PC-9 (cell line): Measurements from ENCODE around the gene EHD2. TPM values are rescaled to one million over a fixed set of nuclear protein-coding genes. Genes with fewer than 3 reads are reported as not detected.

ENCODE experiments used
- BruUV-seq: library from RNA; stranded (reverse); fragments of 400-500 nt; replicated peaks from 2 replicates; lab custom pipeline; 2021; lab: Mats Ljungman, UMichigan
- CTCF ChIA-PET: fragments of 300-600 bp; sonication (Branson Sonifier 250); formaldehyde crosslinking; loops from one replicate; lab custom pipeline; 2022; ENCODE audit warnings: antibody characterized with exemption; lab: Charles Lee
- POLR2A ChIA-PET: fragments of 300-600 bp; sonication (Branson Sonifier 250); formaldehyde crosslinking; loops from one replicate; lab custom pipeline; 2022; ENCODE audit warnings: antibody characterized with exemption; ENCODE audit not compliant: unreplicated experiment; lab: Charles Lee
- DNase-seq, 2 experiments: peaks; one replicate each; pipeline versions ENCODE4 v3.0.0 to v3.0.0-alpha.2; 2015 to 2022; ENCODE audit warnings: mixed read lengths in 1 of 2
- H2AFZ ChIP-seq: fragments of 200-600 bp; sonication (generic); 2 replicates; pipeline ENCODE4 v1.8.1; 2017; ENCODE audit warnings: antibody characterized with exemption
- H3F3A ChIP-seq: fragments of 200-600 bp; sonication (generic); 2 replicates; pipeline ENCODE4 v1.8.1; 2017; ENCODE audit warnings: antibody characterized with exemption, mild to moderate bottlenecking, low read depth; ENCODE audit not compliant: insufficient read depth
- H3K27ac ChIP-seq: fragments of 200-600 bp; sonication (generic); 2 replicates; pipeline ENCODE4 v1.6.1; 2016; ENCODE audit warnings: mixed run types
- H3K27me3 ChIP-seq: fragments of 200-600 bp; sonication (generic); 2 replicates; pipeline ENCODE4 v1.6.1; 2016; ENCODE audit warnings: low read depth, mixed run types; ENCODE audit not compliant: insufficient read depth
- H3K36me3 ChIP-seq: fragments of 200-600 bp; sonication (generic); 2 replicates; pipeline ENCODE4 v1.6.1; 2016; ENCODE audit warnings: low read depth, mixed run types
- H3K4me1 ChIP-seq: fragments of 200-600 bp; sonication (generic); replicated peaks from 2 replicates; pipeline ENCODE4 v1.6.1; 2016; ENCODE audit warnings: mixed run types; ENCODE audit not compliant: insufficient read depth
- H3K4me2 ChIP-seq: fragments of 200-600 bp; sonication (generic); 2 replicates; pipeline ENCODE4 v1.6.1; 2017; ENCODE audit warnings: mixed run types
- H3K4me3 ChIP-seq: fragments of 200-600 bp; sonication (generic); 2 replicates; pipeline ENCODE4 v1.6.1; 2016; ENCODE audit warnings: mixed run types
- H3K79me2 ChIP-seq: fragments of 200-600 bp; sonication (generic); 2 replicates; pipeline ENCODE4 v1.6.1; 2017; ENCODE audit warnings: low read depth, mixed run types
- H3K9me2 ChIP-seq: fragments of 200-600 bp; sonication (generic); 2 replicates; pipeline ENCODE4 v1.8.1; 2017; ENCODE audit warnings: mild to moderate bottlenecking; ENCODE audit not compliant: insufficient read depth
- H3K9me3 ChIP-seq: fragments of 200-600 bp; sonication (generic); 2 replicates; pipeline ENCODE4 v1.8.1; 2016; ENCODE audit warnings: low read depth; ENCODE audit not compliant: insufficient read depth
- H4K20me1 ChIP-seq: fragments of 200-600 bp; sonication (generic); 2 replicates; pipeline ENCODE4 v1.8.1; 2017; ENCODE audit not compliant: insufficient read depth
- EZH2 ChIP-seq: fragments of 200-600 bp; sonication (generic); IDR thresholded peaks from 2 replicates; pipeline ENCODE4 v1.8.0; 2017; ENCODE audit warnings: antibody characterized with exemption, low read depth
- intact Hi-C: fragments of 100-400 bp; cut with micrococcal nuclease; formaldehyde crosslinking; loops from one replicate; pipeline ENCODE4 v1.10.0; 2022; ENCODE audit not compliant: unreplicated experiment
- total RNA-seq: library from RNA; stranded (reverse); gene quantifications from 2 replicates; pipeline ENCODE4 v1.2.3, GENCODE V29; 2021
- TF ChIP-seq, protein P1 (sequence below): fragments of 200-600 bp; sonication (generic); conservative IDR thresholded peaks from 2 replicates; pipeline ENCODE4 v1.6.1; 2017; ENCODE audit warnings: mixed run types, antibody characterized with exemption, mild to moderate bottlenecking, moderate library complexity

The EHD2 gene
- total RNA-seq, 1 experiment from 2014 or later: 25.6 TPM

DNA sequence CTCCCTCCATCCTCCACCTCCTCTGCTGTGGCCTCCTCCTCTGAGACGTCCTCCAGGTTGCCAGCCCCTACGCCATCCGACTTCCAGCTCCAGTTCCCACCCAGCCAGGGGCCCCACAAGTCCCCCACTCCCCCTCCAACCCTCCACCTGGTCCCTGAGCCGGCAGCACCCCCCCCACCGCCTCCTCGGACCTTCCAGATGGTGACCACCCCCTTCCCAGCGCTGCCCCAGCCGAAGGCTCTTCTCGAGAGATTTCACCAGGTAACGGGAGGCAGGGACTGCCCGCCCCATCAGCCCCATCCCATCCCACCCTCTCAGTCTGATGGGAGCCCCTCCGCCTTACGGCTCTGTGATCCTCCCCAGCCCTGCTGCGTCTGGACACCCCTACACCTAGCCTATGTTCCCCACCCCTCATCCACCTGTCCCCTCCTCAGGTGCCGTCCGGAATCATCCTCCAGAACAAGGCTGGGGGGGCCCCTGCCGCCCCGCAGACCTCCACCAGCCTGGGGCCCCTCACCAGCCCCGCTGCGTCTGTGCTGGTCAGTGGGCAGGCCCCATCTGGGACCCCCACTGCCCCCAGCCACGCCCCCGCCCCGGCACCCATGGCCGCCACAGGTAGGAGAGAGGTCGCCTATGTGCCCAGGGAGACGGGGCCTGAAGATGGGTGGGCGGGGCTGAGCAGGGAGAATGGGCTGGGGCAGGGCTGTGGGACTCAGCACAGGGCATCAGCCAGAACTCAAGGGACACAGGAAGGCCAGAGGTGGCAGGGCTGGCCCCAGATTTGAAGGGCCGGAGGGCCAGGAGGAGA is 18.6 kb upstream of the EHD2 start:
- intact Hi-C loops: no loop called here
- ChIA-PET POLR2A (no interaction called here), CTCF (no interaction called here)
- Histone ChIP-seq H3K4me3 (no peak overlapping the region), H3K27ac (no peak overlapping the region), H3K9me2 (no peaks in the 10 kb centered on the region), H3F3A (peaks cover 16% of the 10 kb centered on the region; the same call in 1 of the 2 replicates), H2AFZ (no peak overlapping the region), H3K4me2 (no peak overlapping the region), H3K36me3 (no peaks in the 10 kb centered on the region), H3K9me3 (no peaks in the 10 kb centered on the region), H3K4me1 (no peaks in the 10 kb centered on the region), H4K20me1 (peaks cover 5% of the 10 kb centered on the region; the same call in 1 of the 2 replicates), H3K27me3 (no peaks in the 10 kb centered on the region), H3K79me2 (no peaks in the 10 kb centered on the region)
- no TSS peak for BruUV-seq
- TF ChIP-seq, protein P1, sequence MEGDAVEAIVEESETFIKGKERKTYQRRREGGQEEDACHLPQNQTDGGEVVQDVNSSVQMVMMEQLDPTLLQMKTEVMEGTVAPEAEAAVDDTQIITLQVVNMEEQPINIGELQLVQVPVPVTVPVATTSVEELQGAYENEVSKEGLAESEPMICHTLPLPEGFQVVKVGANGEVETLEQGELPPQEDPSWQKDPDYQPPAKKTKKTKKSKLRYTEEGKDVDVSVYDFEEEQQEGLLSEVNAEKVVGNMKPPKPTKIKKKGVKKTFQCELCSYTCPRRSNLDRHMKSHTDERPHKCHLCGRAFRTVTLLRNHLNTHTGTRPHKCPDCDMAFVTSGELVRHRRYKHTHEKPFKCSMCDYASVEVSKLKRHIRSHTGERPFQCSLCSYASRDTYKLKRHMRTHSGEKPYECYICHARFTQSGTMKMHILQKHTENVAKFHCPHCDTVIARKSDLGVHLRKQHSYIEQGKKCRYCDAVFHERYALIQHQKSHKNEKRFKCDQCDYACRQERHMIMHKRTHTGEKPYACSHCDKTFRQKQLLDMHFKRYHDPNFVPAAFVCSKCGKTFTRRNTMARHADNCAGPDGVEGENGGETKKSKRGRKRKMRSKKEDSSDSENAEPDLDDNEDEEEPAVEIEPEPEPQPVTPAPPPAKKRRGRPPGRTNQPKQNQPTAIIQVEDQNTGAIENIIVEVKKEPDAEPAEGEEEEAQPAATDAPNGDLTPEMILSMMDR: no peak
- TF ChIP-seq EZH2: no peak
- no peak for DNase-seq

DNA sequence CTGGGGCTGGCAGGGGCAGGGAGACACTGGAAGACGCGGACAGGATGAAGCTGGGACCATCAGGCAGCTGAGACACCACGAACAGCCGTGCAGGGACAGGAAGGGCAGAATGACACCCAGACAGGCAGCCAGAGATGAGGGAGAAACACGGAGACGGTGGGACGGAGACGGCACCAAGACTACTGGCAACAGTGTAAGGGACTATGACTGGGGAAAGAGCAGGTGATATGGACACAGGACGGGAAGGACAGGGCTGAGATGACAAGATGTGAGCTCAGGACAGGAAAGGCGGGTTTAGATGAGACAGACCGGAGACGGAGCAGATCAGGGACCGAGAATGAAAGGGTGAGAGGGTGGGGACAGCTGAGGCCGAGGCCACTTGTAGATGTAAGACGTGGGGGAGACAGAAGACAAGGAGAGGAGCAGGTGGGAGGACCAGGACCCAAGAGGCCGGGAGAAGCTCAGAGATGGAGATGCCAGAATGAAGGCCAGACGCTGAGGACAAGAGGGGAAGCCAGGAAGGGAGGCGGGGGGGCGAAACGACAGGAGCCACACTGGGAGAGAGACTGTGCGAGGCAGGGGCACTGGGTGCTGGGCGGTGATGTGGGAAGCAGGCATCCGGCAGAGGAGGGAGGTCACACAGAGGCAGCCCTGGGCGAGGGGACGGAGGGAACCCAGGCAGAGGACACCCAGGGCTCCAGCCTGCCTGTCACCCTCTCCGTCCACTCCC is 17.5 kb upstream of the EHD2 start:
- TF ChIP-seq, protein P1: no peak
- TF ChIP-seq EZH2: no peak
- Histone ChIP-seq H3K4me2 (no peak overlapping the region), H4K20me1 (peaks cover 5% of the 10 kb centered on the region; the same call in 1 of the 2 replicates), H3K4me3 (no peak overlapping the region), H3K79me2 (no peaks in the 10 kb centered on the region), H3F3A (peaks cover 11% of the 10 kb centered on the region; the same call in 1 of the 2 replicates), H3K4me1 (no peaks in the 10 kb centered on the region), H2AFZ (no peak overlapping the region), H3K27me3 (no peaks in the 10 kb centered on the region), H3K36me3 (no peaks in the 10 kb centered on the region), H3K9me3 (no peaks in the 10 kb centered on the region), H3K27ac (no peak overlapping the region), H3K9me2 (no peaks in the 10 kb centered on the region)
- CTCF ChIA-PET: interaction anchor here (0.5 kb wide), 1 partner anchor 142 kb away, joined by 8 read pairs; no protein-coding TSS in a partner anchor
- no peak for DNase-seq
- intact Hi-C loops: no loop called here
- POLR2A ChIA-PET: interaction anchor here (0.6 kb wide), 1 partner anchor 148 kb away, joined by 3 read pairs; no protein-coding TSS in a partner anchor
- no TSS peak for BruUV-seq

DNA sequence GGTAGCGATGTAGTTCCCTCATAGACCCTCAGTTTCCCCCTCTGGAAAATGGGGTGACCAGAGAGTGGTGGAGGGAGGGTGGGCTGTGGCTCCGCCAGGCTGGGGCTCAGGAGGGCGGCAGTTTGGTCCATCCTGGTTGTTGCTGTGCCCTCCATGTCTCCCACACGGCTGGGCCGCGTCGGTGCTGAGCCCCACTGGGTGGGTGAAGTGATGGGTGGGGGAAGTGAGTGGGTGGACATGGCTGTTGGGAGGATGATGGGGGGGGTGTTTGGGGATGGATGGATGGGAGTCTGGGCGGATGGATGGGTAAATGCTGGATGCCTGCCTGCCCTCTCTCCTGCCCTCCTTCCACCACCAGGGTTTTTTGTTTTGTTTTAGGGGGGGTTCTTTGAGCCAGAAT is 16.6 kb upstream of the EHD2 start:
- intact Hi-C loops: no loop called here
- Histone ChIP-seq H3K27me3 (no peaks in the 10 kb centered on the region), H3F3A (peaks cover 11% of the 10 kb centered on the region; the same call in 1 of the 2 replicates), H3K27ac (no peak overlapping the region), H2AFZ (no peak overlapping the region), H3K9me3 (no peaks in the 10 kb centered on the region), H3K36me3 (no peaks in the 10 kb centered on the region), H3K4me2 (no peak overlapping the region), H3K9me2 (no peaks in the 10 kb centered on the region), H4K20me1 (peaks cover 5% of the 10 kb centered on the region; the same call in 1 of the 2 replicates), H3K79me2 (no peaks in the 10 kb centered on the region), H3K4me1 (no peaks in the 10 kb centered on the region), H3K4me3 (no peak overlapping the region)
- ChIA-PET POLR2A (no interaction called here), CTCF (no interaction called here)
- no TSS peak for BruUV-seq
- TF ChIP-seq, protein P1: no peak
- DNase-seq: no peak
